Liver (tissue), 9 donors: ENCODE data around the gene RAPGEF2. TPM values are rescaled to one million over a fixed set of nuclear protein-coding genes. Genes with fewer than 3 reads are reported as not detected.

Source experiments
- DNase-seq: peaks from one replicate; pipeline ENCODE4 v3.0.0-alpha.2; 2017; ENCODE audit warnings: low spot score
- H3K27ac ChIP-seq, 2 donors: one replicate each; pipeline ENCODE4 v1.7.0; 2013; ENCODE audit warnings: inconsistent platforms in 2 of 2, low read length in 2 of 2, control low read depth in 1 of 2, low read depth in 1 of 2, mild to moderate bottlenecking in 1 of 2
- H3K27me3 ChIP-seq, 4 donors: one replicate each; pipeline versions ENCODE4 v1.6.1 to v1.7.0; 2013; ENCODE audit warnings: low read length in 3 of 4, inconsistent platforms in 1 of 4, mild to moderate bottlenecking in 1 of 4, moderate library complexity in 1 of 4; ENCODE audit not compliant: control insufficient read depth in 4 of 4, insufficient read depth in 4 of 4
- H3K36me3 ChIP-seq, 4 donors: one replicate each; pipeline versions ENCODE4 v1.6.1 to v1.7.0; 2013; ENCODE audit warnings: low read length in 3 of 4, mild to moderate bottlenecking in 3 of 4, low read depth in 1 of 4, moderate library complexity in 1 of 4; ENCODE audit not compliant: control insufficient read depth in 4 of 4, insufficient read depth in 3 of 4
- H3K4me1 ChIP-seq, 4 donors: one replicate each; pipeline versions ENCODE4 v1.6.1 to v1.7.0; 2013; ENCODE audit warnings: low read length in 3 of 4, mild to moderate bottlenecking in 3 of 4, moderate library complexity in 1 of 4; ENCODE audit not compliant: control insufficient read depth in 4 of 4, insufficient read depth in 4 of 4
- H3K4me3 ChIP-seq, 3 donors: one replicate each; pipeline versions ENCODE4 v1.6.1 to v1.7.0; 2013; ENCODE audit warnings: low read length in 3 of 3, control low read depth in 1 of 3, low read depth in 1 of 3, mild to moderate bottlenecking in 1 of 3
- H3K9ac ChIP-seq, 2 donors: one replicate each; pipeline ENCODE4 v1.7.0; 2013; ENCODE audit warnings: low read length in 2 of 2, mild to moderate bottlenecking in 2 of 2, moderate library complexity in 2 of 2, control low read depth in 1 of 2, low read depth in 1 of 2
- H3K9me3 ChIP-seq, 4 donors: one replicate each; pipeline versions ENCODE4 v1.6.1 to v1.7.0; 2013; ENCODE audit warnings: low read length in 3 of 4; ENCODE audit not compliant: control insufficient read depth in 4 of 4
- ATF3 ChIP-seq: IDR thresholded peaks from 2 replicates; pipeline ENCODE4 v1.6.1; 2016; ENCODE audit warnings: antibody characterized with exemption
- CTCF ChIP-seq: fragments of 150-350 bp; IDR thresholded peaks from 2 replicates; pipeline ENCODE4 v1.5.1; 2017; ENCODE audit warnings: improper control_type of control experiment, low read depth, low read length; ENCODE audit not compliant: missing input control
- EGR1 ChIP-seq, 2 donors: IDR thresholded peaks; 2 replicates each; pipeline ENCODE4 v1.6.1; 2016 to 2018; ENCODE audit warnings: antibody characterized with exemption in 2 of 2, low read depth in 2 of 2
- FOXA1 ChIP-seq: IDR thresholded peaks from 2 replicates; pipeline ENCODE4 v1.6.1; 2016; ENCODE audit warnings: antibody characterized with exemption
- FOXA2 ChIP-seq: IDR thresholded peaks from 2 replicates; pipeline ENCODE4 v1.6.1; 2016; ENCODE audit warnings: antibody characterized with exemption
- GABPA ChIP-seq, 2 donors: IDR thresholded peaks in 1 of 2; conservative IDR thresholded peaks in 1 of 2; 2 replicates each; pipeline ENCODE4 v1.6.1; 2016; ENCODE audit warnings: antibody characterized with exemption in 2 of 2, mild to moderate bottlenecking in 1 of 2, moderate library complexity in 1 of 2
- HNF4A ChIP-seq, 2 donors: conservative IDR thresholded peaks; 2 replicates each; pipeline ENCODE4 v1.6.1; 2016; ENCODE audit warnings: antibody characterized with exemption in 2 of 2, mild to moderate bottlenecking in 2 of 2
- HNF4G ChIP-seq: IDR thresholded peaks from 2 replicates; pipeline ENCODE4 v1.6.1; 2016; ENCODE audit warnings: antibody characterized with exemption
- JUND ChIP-seq, 2 donors: IDR thresholded peaks; 2 replicates each; pipeline ENCODE4 v1.6.1; 2016; ENCODE audit warnings: antibody characterized with exemption in 2 of 2
- MAX ChIP-seq: IDR thresholded peaks from 2 replicates; pipeline ENCODE4 v1.6.1; 2016; ENCODE audit warnings: antibody characterized with exemption
- NR2F2 ChIP-seq: IDR thresholded peaks from 2 replicates; pipeline ENCODE4 v1.6.1; 2016; ENCODE audit warnings: antibody characterized with exemption
- RAD21 ChIP-seq, 2 donors: IDR thresholded peaks; 2 replicates each; pipeline ENCODE4 v1.6.1; 2016; ENCODE audit warnings: antibody characterized with exemption in 2 of 2, mild to moderate bottlenecking in 2 of 2
- REST ChIP-seq: IDR thresholded peaks from 2 replicates; pipeline ENCODE4 v1.6.1; 2016; ENCODE audit warnings: antibody characterized with exemption, mild to moderate bottlenecking
- RXRA ChIP-seq, 2 donors: IDR thresholded peaks; 2 replicates each; pipeline ENCODE4 v1.6.1; 2017 to 2018; ENCODE audit warnings: antibody characterized with exemption in 2 of 2, mild to moderate bottlenecking in 1 of 2
- SP1 ChIP-seq: IDR thresholded peaks from 2 replicates; pipeline ENCODE4 v1.6.1; 2018; ENCODE audit warnings: antibody characterized with exemption, mild to moderate bottlenecking
- TAF1 ChIP-seq: conservative IDR thresholded peaks from 2 replicates; pipeline ENCODE4 v1.6.1; 2016; ENCODE audit warnings: antibody characterized with exemption, mild to moderate bottlenecking
- YY1 ChIP-seq: IDR thresholded peaks from 2 replicates; pipeline ENCODE4 v1.6.1; 2016; ENCODE audit warnings: antibody characterized with exemption, mild to moderate bottlenecking
- ZBTB33 ChIP-seq: IDR thresholded peaks from 2 replicates; pipeline ENCODE4 v1.6.1; 2016; ENCODE audit warnings: antibody characterized with exemption
- WGBS: extraction: QIAGEN DNeasy Blood & Tissue Kit; methylation state at CpG from one replicate; pipeline ENCODE4 v1.1.7; 2013; 5-methylcytosine and 5-hydroxymethylcytosine counted together
- polyA plus RNA-seq, 2 donors: library from polyadenylated mRNA; stranded (reverse) in 1 of 2; unstranded in 1 of 2; fragments of 200-250 nt in 1 of 2; fragments of >200 nt in 1 of 2; fragmentation: Nextera tagmentation in 1 of 2; extraction: Ambion mirVana in 1 of 2; gene quantifications; one replicate each; pipeline versions ENCODE4 v1.2.1 to v1.2.3, GENCODE V29; 2013 to 2015
- total RNA-seq, 2 donors: library from RNA; depleted of rRNA; stranded (reverse); fragments of >200 nt; gene quantifications; one replicate each; pipeline ENCODE4 v1.2.3, GENCODE V29; 2014
- donor health status: healthy.
- donor health status: healthy.
- donor health status: healthy.
- donor health status: healthy.
- donor health status: healthy.

The RAPGEF2 gene
- total and polyA plus RNA-seq, 4 donors: 7.3 to 90.4 (median 32.2) TPM

- Histone ChIP-seq H3K27ac (no peak overlapping the region), H3K9ac (no peak overlapping the region), H3K27me3 (no peaks in the 10 kb centered on the region), H3K4me1 (peaks cover 0 to 11% (median 4%) of the 10 kb centered on the region in 4 donors), H3K36me3 (no peaks in the 10 kb centered on the region), H3K4me3 (no peak overlapping the region), H3K9me3 (no peaks in the 10 kb centered on the region)
- WGBS: 99% methylated on average over 1 of the region's 1 CpG
- DNase-seq: no peak
- TF ChIP-seq NR2F2: no peak
- TF ChIP-seq CTCF: no peak
- TF ChIP-seq GABPA (IDR thresholded peaks at IDR 0.05 in 1 of 2, conservative IDR thresholded peaks at IDR 0.05 in 1 of 2): no peak
- no peak for TF ChIP-seq ZBTB33
- no peak for TF ChIP-seq RXRA (IDR thresholded peaks at IDR 0.05)
- no peak for TF ChIP-seq FOXA1
- no peak for TF ChIP-seq EGR1 (IDR thresholded peaks at IDR 0.05; ENCODE audit: low read depth in 2 of 2)
- no peak for TF ChIP-seq FOXA2
- TF ChIP-seq REST: no peak
- TF ChIP-seq HNF4A (conservative IDR thresholded peaks at IDR 0.05): no peak
- no peak for TF ChIP-seq ATF3
- TF ChIP-seq HNF4G: no peak
- TF ChIP-seq TAF1: no peak
- TF ChIP-seq RAD21 (IDR thresholded peaks at IDR 0.05): no peak
- no peak for TF ChIP-seq YY1
- no peak for TF ChIP-seq JUND (IDR thresholded peaks at IDR 0.05)
- no peak for TF ChIP-seq MAX
- no peak for TF ChIP-seq SP1
Measured at GRCh38 chr4:159287767-159288166, 184.9 kb downstream of the RAPGEF2 start.
